ENCODE data around the gene EOGT.

Gene EOGT

DNA sequence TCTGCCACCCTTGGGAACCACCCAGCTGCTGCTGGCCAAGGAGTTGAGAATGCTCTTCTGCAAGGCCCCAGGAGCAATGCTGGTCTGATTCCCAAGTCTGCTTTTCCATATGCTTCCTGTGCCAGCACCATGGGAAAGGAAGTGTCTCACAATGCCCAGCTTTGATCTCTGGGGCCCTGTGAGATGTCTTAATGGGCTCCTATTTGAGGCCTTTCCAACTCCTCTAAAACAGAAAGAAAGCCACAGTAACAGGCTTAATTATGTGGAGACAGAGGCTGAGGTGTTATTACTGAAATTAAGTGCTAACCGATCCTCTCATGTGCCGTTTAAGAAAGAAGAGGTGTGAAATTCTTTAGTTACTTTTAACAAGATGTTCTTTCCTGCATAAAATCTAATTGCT is 4.5 kb downstream of the EOGT start:
- no peak for DNase-seq

- no peak for DNase-seq
Observed at GRCh38 chr3:69005791-69006482, 7.5 kb downstream of the EOGT start.

GRCh38 chr3:69005071-69005790 is 8.3 kb downstream of the EOGT start:
- DNase-seq: no peak

- no peak for DNase-seq
Observed at GRCh38 chr3:69004138-69004537, 9.3 kb downstream of the EOGT start.

- DNase-seq: no peak
Observed at GRCh38 chr3:68999605-69000004, 13.9 kb downstream of the EOGT start.

- no peak for DNase-seq
Observed at GRCh38 chr3:68999158-68999557, 14.3 kb downstream of the EOGT start.

DNA sequence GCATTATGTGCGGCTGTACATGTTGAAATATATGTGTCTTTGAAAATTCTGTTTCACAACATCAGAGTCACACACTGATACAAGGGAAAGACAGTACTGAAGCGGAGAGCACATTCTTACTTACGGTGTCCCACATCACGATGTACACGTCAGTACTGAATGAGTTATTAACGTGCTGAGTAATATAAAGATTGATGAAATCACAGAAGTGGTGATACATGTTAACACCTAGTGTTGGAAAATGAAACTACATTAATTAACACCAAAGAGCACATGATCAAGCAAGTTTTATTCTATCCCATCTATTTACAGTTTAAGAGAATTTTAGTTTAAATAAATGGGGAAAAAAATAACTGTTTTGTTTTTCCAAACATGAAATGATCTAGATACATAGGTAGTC is 15.6 kb downstream of the EOGT start:
- no peak for DNase-seq

- no peak for DNase-seq
Observed at GRCh38 chr3:68996356-68996995, 17.0 kb downstream of the EOGT start.

DNA sequence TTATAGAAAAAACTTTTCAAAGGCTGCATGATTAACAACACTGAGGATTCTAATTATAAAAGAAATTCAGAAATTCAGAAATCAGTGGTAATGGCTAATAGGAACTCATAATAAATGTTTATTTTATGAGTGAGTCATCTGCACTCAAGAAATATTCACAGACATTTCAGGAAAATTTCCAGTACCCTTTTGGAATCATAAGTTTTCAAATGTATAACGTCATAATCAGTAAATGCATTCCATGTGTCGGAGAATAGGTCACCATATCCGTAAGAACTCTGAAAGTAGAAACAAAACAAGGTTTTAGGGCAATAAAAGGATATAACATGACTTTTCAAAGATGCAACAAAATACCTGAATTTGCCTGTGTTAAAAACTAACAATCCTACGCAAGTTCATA is 24.7 kb downstream of the EOGT start:
- DNase-seq: no peak

- DNase-seq: no peak
Observed at GRCh38 chr3:68987322-68987721, 26.2 kb downstream of the EOGT start.

DNA sequence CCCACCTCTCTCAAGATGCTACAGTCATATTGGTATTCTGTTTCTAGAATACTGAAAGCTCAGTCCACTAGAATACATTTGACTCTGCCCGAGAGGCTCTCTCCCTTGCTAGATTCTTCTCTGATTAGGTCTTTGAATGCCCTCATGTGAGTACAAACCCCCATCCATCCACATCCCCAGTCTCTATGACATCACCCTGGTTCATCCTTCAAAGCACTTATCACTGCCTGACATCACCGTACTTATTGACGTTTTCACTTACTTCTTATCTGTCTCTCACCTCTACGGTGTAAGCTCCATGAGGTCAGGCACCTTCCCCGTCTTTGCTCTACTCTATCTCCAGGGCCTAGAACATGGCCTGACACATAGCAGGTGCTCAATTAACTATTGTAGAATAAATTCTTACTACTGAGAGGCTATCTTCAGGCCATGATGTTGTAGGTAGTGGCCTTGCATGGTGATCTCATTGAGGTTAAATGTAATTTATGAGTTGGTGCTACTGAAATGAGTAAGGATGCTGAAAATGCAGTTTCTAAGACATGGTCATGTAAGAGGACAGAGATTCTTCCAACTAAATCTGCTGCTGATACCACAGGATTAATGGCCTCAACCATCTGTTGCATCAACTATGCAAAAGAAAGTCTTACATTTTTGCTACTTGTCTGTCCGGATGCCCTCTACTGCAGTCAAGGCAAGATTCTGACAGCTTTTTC is 26.8 kb downstream of the EOGT start:
- DNase-seq: no peak

DNA sequence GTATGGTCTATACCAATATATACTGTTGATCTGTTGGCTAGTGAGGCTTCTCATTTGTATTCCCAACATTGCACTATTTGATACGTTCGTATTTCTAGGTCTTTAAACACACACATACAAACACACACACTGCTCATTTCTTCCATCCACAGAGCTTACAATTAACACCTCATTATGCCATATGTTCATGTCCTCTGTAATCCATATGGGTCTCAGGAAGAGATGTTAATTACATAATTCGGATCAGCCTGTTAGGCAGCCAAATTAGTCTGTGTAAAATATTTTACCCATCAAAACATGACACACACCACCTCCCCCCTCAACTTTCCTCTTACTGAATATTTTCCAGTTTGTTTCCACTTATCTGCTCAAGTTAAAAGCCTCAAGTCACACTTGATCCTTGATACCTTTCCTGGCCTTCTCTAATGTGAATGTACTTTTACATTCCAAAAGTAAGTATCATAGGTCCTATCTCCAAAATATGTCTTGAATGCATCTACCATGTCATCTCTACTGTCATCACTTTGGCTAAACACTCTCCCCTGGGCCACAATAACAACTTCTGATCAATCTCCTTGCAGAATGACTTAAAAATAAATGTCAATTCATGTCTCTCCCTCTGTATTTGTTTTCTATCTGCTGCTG is 28.2 kb downstream of the EOGT start:
- DNase-seq: no peak

DNA sequence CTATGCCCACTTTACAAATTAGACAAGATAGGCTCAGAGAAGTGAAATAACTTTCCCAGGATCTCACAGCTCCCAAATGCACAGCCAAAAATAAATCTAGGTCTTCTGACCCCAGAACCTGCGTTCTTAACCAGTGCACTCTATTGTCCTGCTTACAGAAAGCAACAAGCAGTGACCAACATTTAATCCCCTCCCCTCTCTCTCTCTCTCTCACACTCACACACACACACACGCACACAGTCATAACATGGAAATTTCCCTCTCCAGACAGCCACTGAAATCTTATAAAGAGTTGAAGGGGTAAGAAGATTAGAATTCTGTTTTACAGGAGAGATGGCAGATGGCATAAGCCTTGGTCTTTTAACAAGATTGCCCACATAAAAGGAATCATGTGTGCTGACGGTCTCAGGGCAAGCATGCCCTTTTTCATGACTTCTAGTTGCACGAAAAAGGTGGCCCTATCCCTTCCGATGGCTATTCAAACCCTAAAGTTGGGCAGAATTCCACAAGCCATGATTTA is 29.4 kb downstream of the EOGT start:
- DNase-seq: no peak

- DNase-seq: no peak
Observed at GRCh38 chr3:68977486-68978167, 35.9 kb downstream of the EOGT start.

DNA sequence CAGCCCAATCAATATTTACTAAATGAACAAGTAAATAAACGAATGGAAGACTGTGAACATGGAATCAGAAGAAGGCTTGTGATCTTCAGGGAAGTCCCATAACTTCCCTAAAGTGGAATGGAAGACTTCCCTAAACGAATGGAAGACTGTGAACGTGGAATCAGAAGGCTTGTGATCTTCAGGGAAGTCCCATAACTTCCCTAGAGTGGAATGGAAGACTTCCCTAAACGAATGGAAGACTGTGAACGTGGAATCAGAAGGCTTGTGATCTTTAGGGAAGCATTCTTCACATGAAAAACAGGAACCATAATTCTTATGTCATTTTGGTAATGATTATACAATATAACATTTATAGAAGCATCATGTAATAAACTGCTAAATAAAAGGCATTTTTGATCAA is 38.8 kb downstream of the EOGT start:
- DNase-seq: no peak

- DNase-seq: no peak
Observed at GRCh38 chr3:68973639-68974038, 39.8 kb downstream of the EOGT start.

GRCh38 chr3:68972358-68972979 is 41.0 kb downstream of the EOGT start:
- DNase-seq: peak; percentile 39

- DNase-seq: no peak
Observed at GRCh38 chr3:68964694-68965093, 48.8 kb downstream of the EOGT start.

- DNase-seq: no peak
Observed at GRCh38 chr3:68963891-68964290, 49.6 kb downstream of the EOGT start.

DNA sequence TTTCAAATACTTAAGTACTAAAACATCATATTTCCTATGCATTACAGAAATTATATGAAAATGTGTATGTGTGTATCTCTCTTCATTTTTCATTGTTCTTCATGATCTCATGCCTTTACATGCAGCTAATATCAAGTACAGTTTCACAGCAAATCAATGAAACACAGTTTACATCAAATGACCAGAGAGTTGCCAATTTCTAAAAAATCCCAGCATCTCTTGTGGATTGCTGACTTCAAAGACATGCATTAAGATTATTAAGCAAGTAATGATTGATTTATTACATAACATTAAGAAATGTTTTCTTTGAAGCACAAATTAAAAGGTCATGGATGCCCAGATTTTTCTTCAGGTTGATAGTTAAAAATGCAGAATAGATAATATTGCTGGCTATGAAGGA is 50.1 kb downstream of the EOGT start:
- DNase-seq: no peak

DNA sequence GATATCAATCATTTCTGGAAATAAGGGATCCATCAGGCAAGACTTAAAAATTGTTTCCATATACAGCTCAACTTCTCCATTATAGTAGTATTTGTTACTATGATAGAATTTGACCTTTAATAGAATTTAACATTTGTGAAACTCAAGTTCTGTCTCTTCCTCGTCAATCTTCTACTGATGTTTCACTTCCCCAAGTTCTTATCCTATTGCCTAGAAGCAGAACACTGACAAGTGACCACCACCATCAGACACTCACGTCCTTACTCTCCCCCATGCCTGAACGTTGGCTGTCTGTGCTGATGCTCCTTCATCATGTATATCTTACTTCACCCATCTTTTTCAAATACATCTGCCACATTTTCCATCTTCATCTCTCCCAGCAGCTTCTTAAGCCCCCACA is 54.6 kb downstream of the EOGT start:
- no peak for DNase-seq

- DNase-seq: no peak
Observed at GRCh38 chr3:68957895-68958294, 55.6 kb downstream of the EOGT start.

Measured in NCI-H1092 (cell line).